Upper lobe of left lung (tissue), 6 donors: ENCODE results near the gene CDC42BPA. TPM values are rescaled to one million over a fixed set of nuclear protein-coding genes. Genes with fewer than 3 reads are reported as not detected.

Source experiments
- ATAC-seq, 2 donors: fragments of 200-7000 bp; cut with Tn5 transposase; one replicate each; pipeline ENCODE4 v1.9.1; 2022; ENCODE audit warnings: mild to moderate bottlenecking in 2 of 2, moderate library complexity in 2 of 2; ENCODE audit not compliant: low FRiP score in 2 of 2
- DNase-seq, 2 donors: peaks; one replicate each; pipeline ENCODE4 v3.0.0-alpha.2; 2019 to 2020
- H3K27ac ChIP-seq, 4 donors: fragments of 200-600 bp; sonication (generic); one replicate each; pipeline ENCODE4 v1.5.1; 2016 to 2019
- H3K27me3 ChIP-seq, 4 donors: fragments of 200-600 bp; sonication (generic); one replicate each; pipeline ENCODE4 v1.5.1; 2017 to 2019
- H3K36me3 ChIP-seq, 4 donors: fragments of 200-600 bp; sonication (generic); one replicate each; pipeline ENCODE4 v1.5.1; 2016 to 2019
- H3K4me1 ChIP-seq, 4 donors: fragments of 200-600 bp; sonication (generic); one replicate each; pipeline ENCODE4 v1.5.1; 2018 to 2019
- H3K4me3 ChIP-seq, 4 donors: fragments of 200-600 bp; sonication (generic); one replicate each; pipeline ENCODE4 v1.5.1; 2017 to 2019; ENCODE audit warnings: mild to moderate bottlenecking in 2 of 4, moderate library complexity in 1 of 4
- H3K9me3 ChIP-seq, 4 donors: fragments of 200-600 bp; sonication (generic); one replicate each; pipeline ENCODE4 v1.5.1; 2018 to 2019
- EP300 ChIP-seq, 4 donors: sonication (generic); formaldehyde crosslinking; IDR thresholded peaks; one replicate each; pipeline ENCODE4 v1.5.1; 2017; ENCODE audit warnings: antibody characterized with exemption in 4 of 4, control low read depth in 2 of 4
- POLR2A ChIP-seq, 4 donors: fragments of 450-650 bp; IDR thresholded peaks; one replicate each; pipeline ENCODE4 v1.5.1; 2016 to 2017; ENCODE audit warnings: antibody characterized with exemption in 4 of 4, mild to moderate bottlenecking in 2 of 4
- POLR2AphosphoS5 ChIP-seq, 2 donors: sonication (generic); formaldehyde crosslinking; IDR thresholded peaks; one replicate each; pipeline ENCODE4 v1.5.1; 2017; ENCODE audit warnings: antibody characterized with exemption in 2 of 2
- WGBS, 2 donors: methylation state at CpG; one replicate each; pipeline ENCODE4 v1.1.5; 2017 to 2018; 5-methylcytosine and 5-hydroxymethylcytosine counted together
- small RNA-seq, 4 donors: library from RNA; depleted of rRNA; stranded (forward); fragments of <200 nt; gene quantifications; one replicate each; pipeline ENCODE3, GENCODE V24; 2016
- total RNA-seq, 6 donors: library from RNA; depleted of rRNA in 4 of 6; stranded (reverse); fragments of >200 nt in 4 of 6; gene quantifications; one replicate each; pipeline versions ENCODE4 v1.1.0 to v1.2.1, GENCODE V29; 2016 to 2021
- TF ChIP-seq, protein P1 (sequence below), 6 experiments: fragments of 450-650 bp in 4 of 6; fragments of 200-600 bp in 2 of 6; sonication (generic) in 2 of 6; IDR thresholded peaks; one replicate each; pipeline ENCODE4 v1.5.1; 2016 to 2019; ENCODE audit warnings: antibody characterized with exemption in 6 of 6
- donor health status: DM: no; HTN: no; CAD: no; lungs with moderate emphysema.
- donor health status: DM: no; HTN: yes; CAD: no; lungs with severe emphysema.

The CDC42BPA gene
- total RNA-seq, 6 donors from 2014 or later: 27.8 to 76.1 (median 33.1) TPM

DNA sequence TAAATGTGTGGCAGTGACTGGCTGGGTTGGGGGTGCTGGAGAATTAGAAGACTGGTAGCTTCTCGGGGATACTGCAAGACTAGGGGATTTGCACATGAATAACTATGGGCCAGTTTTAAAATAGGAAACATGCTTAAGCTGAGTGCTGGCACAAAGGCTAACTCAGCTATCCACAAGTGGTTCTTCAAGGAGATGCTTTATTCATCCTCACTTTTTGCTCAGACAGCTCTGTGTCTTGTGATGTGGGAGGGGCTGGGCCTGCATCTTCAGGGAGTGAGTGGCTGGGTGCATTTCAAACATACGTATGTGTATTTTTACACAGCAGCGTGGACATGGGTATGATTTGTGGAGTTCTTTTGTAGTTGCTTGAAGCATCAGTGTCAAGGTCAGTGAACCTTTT lies 375.9 kb downstream of the CDC42BPA start:
- Histone ChIP-seq H3K36me3 (no peaks in the 10 kb centered on the region), H3K4me1 (peaks cover 16 to 68% (median 43%) of the 10 kb centered on the region in 4 donors), H3K4me3 (no peak overlapping the region), H3K27me3 (no peaks in the 10 kb centered on the region), H3K27ac (no peak overlapping the region), H3K9me3 (no peaks in the 10 kb centered on the region)
- 80 to 82% methylated on average over 3 of the region's 3 CpGs for WGBS, 2 donors
- no peak for ATAC-seq
- TF ChIP-seq EP300 (IDR thresholded peaks at IDR 0.05) (no peak), POLR2AphosphoS5 (IDR thresholded peaks at IDR 0.05) (no peak), POLR2A (IDR thresholded peaks at IDR 0.05) (no peak)
- TF ChIP-seq, protein P1, sequence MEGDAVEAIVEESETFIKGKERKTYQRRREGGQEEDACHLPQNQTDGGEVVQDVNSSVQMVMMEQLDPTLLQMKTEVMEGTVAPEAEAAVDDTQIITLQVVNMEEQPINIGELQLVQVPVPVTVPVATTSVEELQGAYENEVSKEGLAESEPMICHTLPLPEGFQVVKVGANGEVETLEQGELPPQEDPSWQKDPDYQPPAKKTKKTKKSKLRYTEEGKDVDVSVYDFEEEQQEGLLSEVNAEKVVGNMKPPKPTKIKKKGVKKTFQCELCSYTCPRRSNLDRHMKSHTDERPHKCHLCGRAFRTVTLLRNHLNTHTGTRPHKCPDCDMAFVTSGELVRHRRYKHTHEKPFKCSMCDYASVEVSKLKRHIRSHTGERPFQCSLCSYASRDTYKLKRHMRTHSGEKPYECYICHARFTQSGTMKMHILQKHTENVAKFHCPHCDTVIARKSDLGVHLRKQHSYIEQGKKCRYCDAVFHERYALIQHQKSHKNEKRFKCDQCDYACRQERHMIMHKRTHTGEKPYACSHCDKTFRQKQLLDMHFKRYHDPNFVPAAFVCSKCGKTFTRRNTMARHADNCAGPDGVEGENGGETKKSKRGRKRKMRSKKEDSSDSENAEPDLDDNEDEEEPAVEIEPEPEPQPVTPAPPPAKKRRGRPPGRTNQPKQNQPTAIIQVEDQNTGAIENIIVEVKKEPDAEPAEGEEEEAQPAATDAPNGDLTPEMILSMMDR (IDR thresholded peaks at IDR 0.05): no peak
- DNase-seq: no peak

DNA sequence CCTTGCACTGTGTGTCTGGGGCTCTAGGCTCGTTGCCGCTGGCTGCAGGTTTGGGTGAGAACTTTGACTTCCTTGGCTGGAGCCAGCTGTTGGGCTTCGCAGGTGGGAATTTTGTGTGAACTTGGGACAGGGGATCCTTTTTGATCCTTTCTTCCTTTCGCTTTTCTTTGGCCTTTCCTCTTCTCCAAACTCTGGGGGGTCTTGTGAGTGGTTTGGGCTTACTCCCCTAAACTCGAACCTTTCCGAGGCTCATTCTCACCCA lies 377.6 kb downstream of the CDC42BPA start:
- Histone ChIP-seq H3K4me3 (peak overlapping the region; percentile 53 to 89 (median 81)), H3K27me3 (no peaks in the 10 kb centered on the region), H3K27ac (peak overlapping the region in 3 of 4 donors; percentile 85 to 99 (median 95)), H3K9me3 (no peaks in the 10 kb centered on the region), H3K4me1 (peaks cover 13 to 57% (median 37%) of the 10 kb centered on the region in 4 donors), H3K36me3 (no peaks in the 10 kb centered on the region)
- ATAC-seq (no peak), DNase-seq (no peak)
- 31 to 40% methylated on average over 6 of the region's 6 CpGs for WGBS, 2 donors
- TF ChIP-seq, protein P1 (IDR thresholded peaks at IDR 0.05): no peak
- TF ChIP-seq EP300 (IDR thresholded peaks at IDR 0.05) (no peak), POLR2A (IDR thresholded peaks at IDR 0.05) (no peak), POLR2AphosphoS5 (IDR thresholded peaks at IDR 0.05) (no peak)

DNA sequence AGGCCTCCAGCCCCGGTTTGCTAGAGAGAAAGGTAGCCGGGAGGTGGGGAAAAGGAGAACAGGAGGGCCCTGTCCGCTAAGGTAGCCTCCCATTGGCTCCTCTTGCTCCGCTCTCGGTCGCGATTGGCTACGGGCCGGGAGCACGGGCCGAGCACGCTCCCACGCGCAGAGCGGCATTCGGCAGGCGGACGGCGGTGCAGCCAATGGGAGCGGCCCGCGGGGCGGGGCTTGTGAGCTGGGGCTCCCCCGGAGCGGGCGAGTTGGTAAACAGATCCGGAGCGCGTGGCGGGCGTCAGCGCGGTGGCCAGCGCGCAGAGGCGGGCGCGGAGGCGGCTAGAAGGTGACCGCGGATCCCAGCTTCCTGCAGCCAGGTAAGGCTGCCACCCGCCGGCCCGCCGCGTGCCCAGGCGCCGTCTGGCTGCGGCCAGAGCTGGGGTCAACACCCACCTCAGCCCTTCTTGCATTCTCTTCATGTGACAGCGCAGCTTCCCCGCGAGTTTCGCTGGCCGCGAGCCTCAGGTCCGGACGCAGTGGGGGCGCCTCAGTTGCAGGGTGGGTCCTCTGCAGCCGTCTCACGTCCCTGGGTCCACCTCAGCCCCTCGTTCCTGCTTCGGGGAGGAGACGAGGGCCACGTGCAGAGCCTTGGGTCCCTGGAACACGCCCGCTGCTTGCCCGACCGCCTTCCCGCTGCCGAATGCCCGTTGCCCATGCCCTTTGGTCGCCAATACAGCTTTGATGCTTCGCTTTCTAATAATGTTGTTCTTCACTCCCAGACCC lies 378.1 kb downstream of the CDC42BPA start, which contains the start of gene COQ8A:
COQ8A (plus strand) TSS at position 266 of the 777 bp plus-strand sequence. CDS start 21,092 bp downstream, outside the sequence.
- ATAC-seq (peak; percentile 98 to 99), DNase-seq (peak; percentile 100)
- H3K4me3 ChIP-seq: peak within 1 kb of the TSS; percentile 53 to 89 (median 81)
- peaks cover 13 to 52% (median 34%) of the 10 kb centered on the region in 4 donors for H3K4me1 ChIP-seq
- TF ChIP-seq, protein P1 (IDR thresholded peaks at IDR 0.05): peak in 1 of 6 experiments; percentile 8
- TF ChIP-seq EP300 (IDR thresholded peaks at IDR 0.05) (no peak), POLR2AphosphoS5 (IDR thresholded peaks at IDR 0.05) (peak; percentile 35 to 75), POLR2A (IDR thresholded peaks at IDR 0.05) (peak in 1 of 4 donors; percentile 50)
- H3K27ac ChIP-seq: peak within 1 kb of the TSS; percentile 95 to 99 (median 97)
- H3K36me3 ChIP-seq: no peaks in the 10 kb centered on the region
- WGBS, 2 donors: 0% methylated on average over 9 to 14 of the region's 73 CpGs
- H3K27me3 ChIP-seq: no peaks in the 10 kb centered on the region
- peaks cover 0 to 2% (median 0%) of the 10 kb centered on the region in 4 donors for H3K9me3 ChIP-seq

Small RNAs within 50 kb of the gene (small RNA-seq; reads per million reads assigned to genes)
- 0 reads per million in 4 donors for gene AL353689.1

Other genes starting within 250 kb of the CDC42BPA start
- gene ZNF678, start 245.1 kb upstream of the CDC42BPA start, total RNA-seq: 10 to 100 TPM in 2 of 6 donors, 1 to 10 TPM in 4; 3.9 to 50.3 (median 7.8) TPM